Activated T-helper 2 cell treated with anti-CD3 and anti-CD28 coated beads, Interferon-gamma antibody, Interleukin-2, Interleukin-4, amounts not matched to agents 10 μg/mL and 5 μg/mL and 100 μg/mL, durations not matched to agents 14 hours and 24 hours and 36 hours (primary cell): ENCODE measurements around the gene GUCD1. TPM values are rescaled to one million over a fixed set of nuclear protein-coding genes. Genes with fewer than 3 reads are reported as not detected.
"Not testable (repeated sequence)": the region's sequence is repeated elsewhere in the genome, so short reads cannot be mapped to it uniquely, and the experiment has no call there.

ENCODE experiments used
- DNase-seq: peaks from one replicate; pipeline ENCODE4 v3.0.0; 2021; ENCODE audit warnings: low spot score
- H3K27ac Mint-ChIP-seq: one replicate; pipeline ENCODE4 v1.8.0; 2021; ENCODE audit warnings: mixed read lengths
- H3K27me3 Mint-ChIP-seq: one replicate; pipeline ENCODE4 v1.8.0; 2021; ENCODE audit warnings: low read depth, mixed read lengths
- H3K36me3 Mint-ChIP-seq: one replicate; pipeline ENCODE4 v1.8.0; 2021; ENCODE audit warnings: low read depth, mixed read lengths
- H3K4me1 Mint-ChIP-seq: one replicate; pipeline ENCODE4 v1.8.0; 2021; ENCODE audit warnings: low read depth, mixed read lengths
- H3K4me3 Mint-ChIP-seq: one replicate; pipeline ENCODE4 v1.8.0; 2021; ENCODE audit warnings: low read depth, mild to moderate bottlenecking, moderate library complexity, mixed read lengths
- H3K9me3 Mint-ChIP-seq: one replicate; pipeline ENCODE4 v1.8.0; 2021; ENCODE audit warnings: mixed read lengths
- intact Hi-C: fragments of 100-400 bp; cut with micrococcal nuclease; formaldehyde crosslinking; loops from one replicate; pipeline ENCODE4 v1.15.1; 2023
- total RNA-seq: library from RNA; stranded (reverse); gene quantifications from 2 replicates; pipeline ENCODE4 v1.2.3, GENCODE V29; 2022

GUCD1 gene
- total RNA-seq, 1 donor from 2014 or later: 115 TPM

DNA sequence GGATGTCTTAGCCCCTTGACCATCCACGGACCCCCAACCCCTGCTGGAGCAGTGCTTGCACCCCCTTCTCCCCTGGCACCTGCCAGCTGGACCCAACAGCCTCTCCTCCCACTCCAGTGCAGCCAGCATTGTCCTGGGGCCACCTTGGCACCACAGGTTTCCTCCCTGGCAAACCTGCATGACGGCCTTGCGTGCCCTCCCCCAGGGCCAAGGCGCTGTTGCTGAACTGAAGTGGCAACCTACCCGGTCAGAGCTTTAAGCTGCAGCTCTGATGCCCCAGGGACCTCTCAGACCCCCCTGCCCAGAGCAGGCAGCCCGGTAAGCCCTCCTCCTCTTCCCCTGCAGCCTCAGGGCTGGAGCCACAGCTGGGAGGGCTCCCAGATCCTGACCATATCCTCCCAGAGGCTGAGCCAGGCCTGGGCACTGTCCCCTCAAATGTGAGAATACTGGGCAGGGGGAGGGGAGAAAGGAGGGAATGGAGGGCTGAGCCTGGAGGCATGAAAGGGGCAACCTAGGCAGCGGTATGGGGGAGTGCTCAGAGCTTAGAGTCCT lies 39.7 kb upstream of the GUCD1 start:
- Mint-ChIP-seq H3K4me1 (peaks cover 6% of the 10 kb centered on the region), H3K36me3 (no peaks in the 10 kb centered on the region), H3K27me3 (peaks cover 1% of the 10 kb centered on the region), H3K4me3 (no peak overlapping the region), H3K9me3 (no peaks in the 10 kb centered on the region), H3K27ac (no peak overlapping the region)
- intact Hi-C loops: no loop called here
- no peak for DNase-seq

DNA sequence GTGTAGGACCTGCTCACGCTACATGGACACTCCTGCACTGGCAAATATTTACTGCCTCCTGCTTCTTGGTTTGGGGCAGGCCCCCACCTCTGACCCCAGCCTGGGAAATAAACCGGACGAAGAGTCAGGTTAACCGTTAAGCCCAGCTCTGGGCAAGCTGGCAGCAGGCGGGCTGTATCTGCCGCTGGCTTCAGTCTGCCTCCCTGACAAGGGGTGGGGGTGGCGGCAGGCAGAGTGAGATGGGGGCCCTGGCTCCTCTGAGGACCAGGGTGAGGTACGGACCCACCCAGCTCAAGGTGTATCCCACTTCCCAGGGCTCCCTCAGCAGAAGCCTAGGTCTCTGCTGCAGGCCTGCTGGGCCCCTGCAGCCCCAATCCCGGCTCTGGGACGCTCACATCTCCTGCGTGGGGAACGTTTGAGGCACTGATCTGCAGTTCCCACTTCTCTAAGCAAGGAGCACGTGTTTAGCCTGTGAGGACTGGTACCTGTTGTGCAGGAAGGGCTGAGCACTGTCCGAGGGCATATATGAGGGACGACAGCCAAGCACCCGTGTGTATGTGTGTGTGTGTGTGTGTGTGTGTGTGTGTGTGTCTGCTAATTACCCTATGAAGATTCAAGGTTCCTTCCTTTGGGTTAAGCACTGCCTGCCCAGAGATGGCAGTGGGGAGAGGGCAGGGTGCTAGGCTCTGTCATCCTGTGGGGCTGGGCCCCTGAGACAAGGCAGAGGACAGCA lies 39.1 kb upstream of the GUCD1 start:
- H3K4me1 Mint-ChIP-seq: peaks cover 4% of the 10 kb centered on the region
- H3K4me3 Mint-ChIP-seq: peak overlapping the region; percentile 57
- H3K36me3 Mint-ChIP-seq: no peaks in the 10 kb centered on the region
- H3K27ac Mint-ChIP-seq: no peak overlapping the region
- H3K9me3 Mint-ChIP-seq: no peaks in the 10 kb centered on the region
- DNase-seq: no peak
- peaks cover 1% of the 10 kb centered on the region for H3K27me3 Mint-ChIP-seq
- intact Hi-C loops: no loop called here

DNA sequence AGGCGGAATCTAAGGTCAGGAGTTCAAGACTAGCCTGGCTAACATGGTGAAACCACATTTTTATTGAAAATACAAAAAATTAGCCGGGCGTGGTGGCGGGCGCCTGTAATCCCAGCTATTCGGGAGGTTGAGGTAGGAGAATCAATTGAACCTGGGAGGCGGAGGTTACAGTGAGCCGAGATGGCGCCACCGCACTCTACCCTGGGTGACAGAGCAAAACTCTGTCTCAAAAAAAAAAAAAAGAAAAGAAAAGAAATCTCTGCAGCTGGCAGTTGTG lies 38.6 kb upstream of the GUCD1 start:
- H3K4me1 Mint-ChIP-seq, H3K27me3 Mint-ChIP-seq, H3K9me3 Mint-ChIP-seq, H3K27ac Mint-ChIP-seq, intact Hi-C loops, DNase-seq, H3K36me3 Mint-ChIP-seq: not testable (repeated sequence)
- H3K4me3 Mint-ChIP-seq: peak overlapping the region; percentile 57

DNA sequence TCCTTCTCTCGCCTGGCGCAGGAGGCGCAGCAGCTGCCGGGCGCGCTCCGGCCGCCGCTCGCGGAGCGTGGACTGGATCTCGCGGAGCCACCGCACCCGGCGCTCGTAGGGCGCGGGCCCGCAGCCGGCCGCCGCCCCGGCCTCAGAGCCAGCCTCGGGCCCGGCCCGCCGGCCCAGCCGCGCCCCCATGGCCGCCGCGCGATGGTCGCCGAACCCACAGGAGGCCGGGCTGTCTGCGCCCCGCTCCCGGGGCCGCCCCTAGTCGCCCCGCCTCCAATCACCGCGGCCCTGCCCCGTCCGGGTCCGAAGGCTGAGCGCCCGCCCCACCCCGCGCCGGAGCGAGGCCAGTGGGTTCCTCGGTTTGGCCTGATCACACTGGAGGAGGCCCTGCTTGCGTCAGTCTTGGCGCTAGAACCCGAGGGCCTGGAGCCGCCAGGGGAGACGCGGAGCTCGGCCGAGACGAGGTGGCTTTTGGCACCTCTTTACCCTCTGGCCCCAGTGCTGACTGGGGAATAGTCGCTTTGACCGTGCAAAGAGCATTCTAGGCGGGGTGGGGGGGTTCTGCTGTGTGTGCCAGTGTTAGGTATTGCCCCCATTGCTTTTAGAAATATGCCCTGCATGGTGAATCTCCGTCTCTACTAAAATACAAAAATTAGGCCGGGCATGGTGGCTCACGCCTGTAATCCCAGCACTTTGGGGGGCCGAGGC lies 38.1 kb upstream of the GUCD1 start, which contains the start of gene LRRC75B:
Gene LRRC75B, minus strand, starts transcription at position 223 of the 708 bp plus-strand sequence. Its CDS starts 34 bp downstream, at position 189.
- Mint-ChIP-seq H3K9me3 (no peaks in the 10 kb centered on the region), H3K27ac (peak within 1 kb of the TSS; percentile 71), H3K4me3 (peak within 1 kb of the TSS; percentile 90), H3K4me1 (peaks cover 4% of the 10 kb centered on the region), H3K36me3 (no peaks in the 10 kb centered on the region), H3K27me3 (peaks cover 1% of the 10 kb centered on the region)
- peak; percentile 30 for DNase-seq
- intact Hi-C loops: no loop called here

DNA sequence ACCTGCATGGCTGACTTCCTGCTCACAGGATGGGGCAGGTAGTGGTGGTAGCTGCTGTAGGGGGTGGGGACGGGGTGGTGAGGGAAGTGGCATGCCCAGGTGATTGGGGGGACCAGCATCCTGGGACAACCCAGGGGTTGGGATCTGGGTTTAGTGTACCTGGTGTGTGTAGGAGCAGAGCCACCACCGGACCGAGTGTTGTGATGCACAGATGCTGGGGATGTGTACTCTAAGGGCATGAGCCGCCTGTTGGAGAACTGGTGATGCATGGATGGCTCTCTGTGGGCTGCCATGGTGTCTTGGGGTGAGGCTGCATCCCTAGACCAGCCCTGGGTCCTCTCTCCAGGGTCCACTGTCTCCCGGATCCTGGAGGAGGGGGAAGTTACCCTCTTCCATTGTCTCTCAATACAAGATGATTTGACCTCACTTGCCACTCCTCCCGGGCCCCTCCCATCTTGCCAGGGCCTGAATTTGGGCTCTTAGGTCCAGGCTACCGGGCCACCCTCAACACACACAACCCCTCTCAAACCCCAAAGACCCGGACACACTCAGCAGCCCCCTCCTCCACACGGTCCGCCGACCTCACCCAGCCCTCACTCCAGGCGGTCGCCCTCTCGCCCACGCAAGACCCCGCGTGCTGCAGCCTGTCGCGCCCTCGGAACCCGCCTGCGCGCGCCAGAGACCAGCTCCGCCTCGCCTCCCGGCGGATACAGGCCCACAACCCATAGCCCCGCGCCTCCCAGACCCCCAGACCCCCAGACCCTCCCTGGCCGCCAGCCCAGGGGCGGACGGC lies 37.3 kb upstream of the GUCD1 start:
- peaks cover 1% of the 10 kb centered on the region for H3K27me3 Mint-ChIP-seq
- DNase-seq: no peak
- H3K4me3 Mint-ChIP-seq: peak overlapping the region; percentile 90
- H3K9me3 Mint-ChIP-seq: no peaks in the 10 kb centered on the region
- intact Hi-C loops: no loop called here
- no peaks in the 10 kb centered on the region for H3K36me3 Mint-ChIP-seq
- H3K27ac Mint-ChIP-seq: peak overlapping the region; percentile 71
- H3K4me1 Mint-ChIP-seq: peaks cover 4% of the 10 kb centered on the region

DNA sequence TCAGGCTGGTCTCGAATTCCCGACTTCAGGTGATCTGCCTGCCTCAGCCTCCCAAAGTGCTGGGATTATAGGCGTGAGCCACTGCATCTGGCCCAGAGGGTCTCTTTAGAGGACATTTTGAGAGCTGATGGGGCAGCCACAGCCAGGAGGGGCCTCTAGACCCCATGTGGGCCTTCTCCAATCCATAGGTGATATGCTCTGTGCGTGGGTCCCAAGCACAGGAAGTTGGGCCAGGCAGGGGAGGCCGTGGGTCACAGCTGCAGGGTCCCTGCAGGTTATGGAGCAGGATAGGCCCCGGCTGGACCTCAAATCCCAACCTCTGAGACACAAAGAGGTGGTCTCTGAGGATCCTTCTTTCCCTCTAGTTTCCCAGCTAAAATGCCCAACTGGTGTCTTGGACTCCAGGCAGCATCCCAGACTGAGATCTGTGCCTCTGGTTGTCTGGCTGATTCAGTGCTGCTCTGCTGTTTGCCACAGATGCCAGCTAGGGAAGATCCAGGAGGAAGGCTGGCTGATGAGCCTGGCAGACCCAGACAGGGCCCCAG lies 36.4 kb upstream of the GUCD1 start:
- Mint-ChIP-seq H3K9me3 (no peaks in the 10 kb centered on the region), H3K4me3 (peak overlapping the region; percentile 39), H3K27ac (no peak overlapping the region), H3K36me3 (no peaks in the 10 kb centered on the region), H3K27me3 (peaks cover 1% of the 10 kb centered on the region), H3K4me1 (peaks cover 4% of the 10 kb centered on the region)
- no peak for DNase-seq
- intact Hi-C loops: no loop called here

DNA sequence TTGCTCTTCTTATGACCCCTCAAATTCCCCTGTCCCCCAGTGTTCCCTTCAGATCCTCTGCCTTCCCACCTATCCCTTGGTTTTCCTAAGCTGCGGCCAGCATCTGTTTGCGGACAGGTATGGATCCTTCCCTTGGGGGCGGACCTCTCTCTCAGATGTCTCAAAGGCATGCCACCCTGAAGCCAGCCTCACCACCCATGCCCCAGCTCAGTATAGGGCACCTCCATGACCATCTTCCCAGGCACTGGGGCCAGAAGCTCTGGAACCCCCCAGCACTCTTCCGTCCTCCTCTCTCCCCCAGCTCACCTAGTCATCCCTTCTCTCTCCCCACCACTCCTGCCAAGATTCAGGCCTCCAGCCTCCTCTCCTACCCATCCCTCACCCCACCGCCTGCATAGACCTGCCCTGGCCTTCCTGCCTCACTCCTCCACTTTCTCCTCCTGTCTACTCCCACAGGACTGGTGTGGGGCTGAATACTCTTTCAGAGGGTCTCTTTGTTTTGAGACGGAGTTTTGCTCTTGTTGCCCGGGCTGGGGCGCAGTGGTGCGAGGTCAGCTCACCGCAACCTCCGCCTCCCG lies 35.7 kb upstream of the GUCD1 start:
- Mint-ChIP-seq H3K9me3 (no peaks in the 10 kb centered on the region), H3K27me3 (peaks cover 1% of the 10 kb centered on the region), H3K4me1 (peaks cover 4% of the 10 kb centered on the region), H3K4me3 (no peak overlapping the region), H3K27ac (no peak overlapping the region), H3K36me3 (no peaks in the 10 kb centered on the region)
- DNase-seq: no peak
- intact Hi-C loops: no loop called here

DNA sequence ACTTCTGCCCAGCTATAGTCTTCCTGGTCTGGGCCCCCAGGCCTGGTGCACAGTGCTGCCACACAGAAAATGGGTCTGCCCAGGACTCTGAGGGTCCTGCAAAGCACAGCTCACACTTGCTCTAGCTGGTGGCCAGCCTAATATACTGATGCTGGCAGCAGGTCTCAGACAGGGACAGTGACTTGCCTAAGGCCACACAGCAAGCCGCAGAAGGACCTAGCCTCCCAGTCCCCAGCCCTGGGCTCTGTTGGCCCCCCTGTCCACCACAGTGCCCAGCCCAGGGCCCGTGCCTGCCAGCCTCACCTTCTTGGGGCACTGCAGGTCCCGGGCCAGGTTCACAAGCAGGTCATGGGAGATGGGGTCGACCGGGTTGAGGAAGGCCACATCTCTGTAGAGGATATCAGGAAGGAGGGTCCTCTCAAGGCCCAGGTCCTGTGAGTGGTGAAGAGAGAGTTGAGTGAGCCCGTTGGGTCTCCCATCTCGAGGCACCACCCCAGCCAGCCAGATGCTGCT lies 34.6 kb upstream of the GUCD1 start:
- H3K27me3 Mint-ChIP-seq: peaks cover 1% of the 10 kb centered on the region
- intact Hi-C loops: no loop called here
- H3K4me1 Mint-ChIP-seq: peaks cover 4% of the 10 kb centered on the region
- DNase-seq: no peak
- H3K36me3 Mint-ChIP-seq: no peaks in the 10 kb centered on the region
- H3K9me3 Mint-ChIP-seq: no peaks in the 10 kb centered on the region
- H3K27ac Mint-ChIP-seq: no peak overlapping the region
- H3K4me3 Mint-ChIP-seq: no peak overlapping the region

DNA sequence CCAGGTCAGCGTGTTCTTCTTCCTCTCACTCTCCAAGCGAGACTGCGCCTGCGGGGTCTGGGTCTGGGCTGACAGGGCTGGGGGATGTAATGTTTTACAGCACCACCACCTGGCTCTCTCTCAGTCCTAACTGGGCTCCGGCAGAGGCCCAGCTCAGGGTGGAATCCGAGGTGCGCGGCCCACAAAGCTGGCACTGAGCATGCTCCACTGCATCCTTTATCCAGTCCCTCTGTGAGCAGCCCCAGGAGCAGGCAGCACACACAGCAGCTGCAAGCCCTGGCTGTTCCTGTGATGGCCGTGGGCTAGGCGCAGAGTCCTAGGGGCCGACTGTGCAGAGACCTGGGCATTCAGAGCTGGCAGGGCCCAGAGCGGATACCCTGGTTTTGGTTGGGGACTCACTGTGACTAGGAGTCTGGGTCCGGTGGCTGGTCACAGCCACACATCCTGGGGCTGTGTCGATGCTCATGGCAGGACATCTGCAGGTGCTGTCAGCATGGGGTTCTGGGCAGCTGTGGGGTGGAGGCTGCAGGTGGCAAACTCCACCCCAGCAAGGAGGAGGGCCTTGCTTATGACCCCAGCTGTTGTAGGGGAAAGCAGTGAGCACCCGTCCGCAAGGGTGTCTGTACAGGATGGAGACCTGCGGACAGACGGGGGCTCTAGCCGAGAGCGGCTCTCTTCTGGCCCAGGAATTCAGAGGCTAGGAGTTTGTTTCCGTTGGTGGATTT lies 34.0 kb upstream of the GUCD1 start:
- peaks cover 4% of the 10 kb centered on the region for H3K4me1 Mint-ChIP-seq
- no peaks in the 10 kb centered on the region for H3K36me3 Mint-ChIP-seq
- intact Hi-C loops: no loop called here
- no peak overlapping the region for H3K27ac Mint-ChIP-seq
- DNase-seq: no peak
- no peak overlapping the region for H3K4me3 Mint-ChIP-seq
- no peaks in the 10 kb centered on the region for H3K9me3 Mint-ChIP-seq
- H3K27me3 Mint-ChIP-seq: no peaks in the 10 kb centered on the region

DNA sequence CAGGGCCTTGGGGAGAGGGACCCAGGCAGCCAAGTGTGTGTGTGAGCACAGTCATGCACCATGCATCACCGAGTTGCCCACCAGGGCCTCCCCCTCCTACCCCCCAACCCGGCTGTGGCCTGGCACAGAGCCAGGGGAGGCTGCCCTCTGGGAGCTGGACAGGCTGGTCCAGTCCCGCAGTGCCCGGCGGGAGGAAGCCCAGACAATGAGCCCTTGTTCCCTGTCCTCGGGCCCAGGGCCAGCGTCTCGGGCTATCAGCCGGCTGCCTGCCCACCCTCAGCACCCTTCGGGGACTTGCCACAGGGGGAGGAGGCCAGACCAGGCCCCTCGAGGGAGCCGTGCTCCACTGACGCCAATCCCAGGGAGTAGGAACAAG lies 33.4 kb upstream of the GUCD1 start:
- no peaks in the 10 kb centered on the region for H3K9me3 Mint-ChIP-seq
- intact Hi-C loops: no loop called here
- no peak overlapping the region for H3K27ac Mint-ChIP-seq
- no peak for DNase-seq
- H3K4me3 Mint-ChIP-seq: no peak overlapping the region
- no peaks in the 10 kb centered on the region for H3K27me3 Mint-ChIP-seq
- no peaks in the 10 kb centered on the region for H3K36me3 Mint-ChIP-seq
- H3K4me1 Mint-ChIP-seq: peaks cover 3% of the 10 kb centered on the region

DNA sequence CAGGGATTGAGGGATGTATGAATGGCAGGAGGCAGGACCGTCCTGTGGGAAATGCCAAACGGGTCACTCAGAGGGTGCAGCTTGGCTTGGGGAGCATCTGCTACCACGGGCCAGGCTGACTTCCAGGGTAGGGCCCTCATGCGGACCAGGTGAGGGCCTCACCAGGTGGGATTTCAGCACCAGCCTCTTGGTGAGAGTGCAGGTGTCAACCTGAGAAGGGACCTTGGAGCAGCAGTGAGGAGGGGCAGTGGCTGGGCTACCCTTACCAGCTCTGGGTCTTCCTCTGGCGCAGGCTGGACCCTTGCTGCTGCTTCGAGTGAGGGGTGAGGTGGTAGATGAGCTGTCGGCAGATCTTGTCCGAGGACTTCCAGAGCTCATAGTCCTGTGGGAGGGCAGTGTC lies 33.0 kb upstream of the GUCD1 start:
- H3K9me3 Mint-ChIP-seq: no peaks in the 10 kb centered on the region
- no peak for DNase-seq
- no peaks in the 10 kb centered on the region for H3K27me3 Mint-ChIP-seq
- H3K36me3 Mint-ChIP-seq: no peaks in the 10 kb centered on the region
- H3K27ac Mint-ChIP-seq: no peak overlapping the region
- peaks cover 2% of the 10 kb centered on the region for H3K4me1 Mint-ChIP-seq
- intact Hi-C loops: no loop called here
- H3K4me3 Mint-ChIP-seq: no peak overlapping the region

DNA sequence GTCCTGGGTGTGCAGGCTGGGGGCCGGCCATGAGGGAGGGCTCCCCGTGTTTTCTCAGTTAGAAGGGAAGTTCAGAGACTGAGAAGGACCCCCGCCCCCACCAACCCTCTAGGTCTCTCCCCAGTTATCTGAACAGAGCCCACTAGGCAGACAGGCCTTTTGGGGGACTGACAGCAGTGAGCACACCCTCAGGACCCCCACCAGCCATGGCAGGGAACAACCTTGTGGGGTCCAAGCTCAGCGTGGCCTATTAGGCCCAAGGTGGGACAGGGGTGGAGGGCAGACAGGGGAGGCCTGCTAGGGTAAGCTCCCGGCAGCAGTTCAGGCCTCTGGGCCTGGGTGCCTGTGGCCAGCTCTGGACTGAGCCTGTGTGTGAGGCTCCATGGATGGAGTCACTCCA lies 32.3 kb upstream of the GUCD1 start:
- intact Hi-C loops: no loop called here
- H3K27ac Mint-ChIP-seq: no peak overlapping the region
- H3K9me3 Mint-ChIP-seq: no peaks in the 10 kb centered on the region

More for the DNA sequence above, 32.3 kb upstream of the GUCD1 start:
- Mint-ChIP-seq H3K36me3 (no peaks in the 10 kb centered on the region), H3K4me1 (peaks cover under 1% of the 10 kb centered on the region), H3K4me3 (no peak overlapping the region), H3K27me3 (no peaks in the 10 kb centered on the region)
- DNase-seq: no peak
